HG03571 (cell line): ENCODE results near the gene LEPR.
"Not testable (repeated sequence)": the region's sequence is repeated elsewhere in the genome, so short reads cannot be mapped to it uniquely, and the experiment has no call there.

ENCODE experiments used
- ATAC-seq: cut with Tn5 transposase; IDR thresholded peaks from one replicate; pipeline ENCODE4 v1.9.1; 2021; ENCODE audit not compliant: unreplicated experiment

LEPR gene

GRCh38 chr1:65420590-65421350 is at the start of gene LEPR, which contains the start of gene LEPROT:
Gene LEPR, plus strand, starts transcription at chr1:65420668. Its CDS starts 144,898 bp downstream, at chr1:65565566.
Gene LEPROT, plus strand, starts transcription at chr1:65420668. Its CDS starts 57 bp downstream, at chr1:65420725.
- peak; percentile 54 for ATAC-seq

- no peak for ATAC-seq
Measured at GRCh38 chr1:65371544-65371943, 48.9 kb upstream of the LEPR start.

GRCh38 chr1:65372557-65372956 is 47.9 kb upstream of the LEPR start:
- no peak for ATAC-seq

- no peak for ATAC-seq
Measured at GRCh38 chr1:65377496-65378246, 42.8 kb upstream of the LEPR start.

- ATAC-seq: no peak
Measured at GRCh38 chr1:65378247-65378946, 42.1 kb upstream of the LEPR start.

- not testable (repeated sequence) for ATAC-seq
Measured at GRCh38 chr1:65384426-65384825, 36.0 kb upstream of the LEPR start.

GRCh38 chr1:65386439-65386838 is 34.0 kb upstream of the LEPR start:
- no peak for ATAC-seq

GRCh38 chr1:65387821-65388220 is 32.6 kb upstream of the LEPR start:
- ATAC-seq: no peak

GRCh38 chr1:65388908-65389695 is 31.4 kb upstream of the LEPR start:
- no peak for ATAC-seq

GRCh38 chr1:65392497-65392896 is 28.0 kb upstream of the LEPR start:
- no peak for ATAC-seq

- ATAC-seq: peak; percentile 69
Measured at GRCh38 chr1:65393347-65393746, 27.1 kb upstream of the LEPR start.

GRCh38 chr1:65393928-65394327 is 26.5 kb upstream of the LEPR start:
- no peak for ATAC-seq

GRCh38 chr1:65395887-65396612 is 24.4 kb upstream of the LEPR start:
- ATAC-seq: no peak

GRCh38 chr1:65398083-65398482 is 22.4 kb upstream of the LEPR start:
- ATAC-seq: no peak

GRCh38 chr1:65399003-65399402 is 21.5 kb upstream of the LEPR start:
- no peak for ATAC-seq

- no peak for ATAC-seq
Measured at GRCh38 chr1:65401612-65402011, 18.9 kb upstream of the LEPR start.

GRCh38 chr1:65404941-65405340 is 15.5 kb upstream of the LEPR start:
- no peak for ATAC-seq

GRCh38 chr1:65407877-65408276 is 12.6 kb upstream of the LEPR start:
- ATAC-seq: no peak

GRCh38 chr1:65409314-65409713 is 11.2 kb upstream of the LEPR start:
- ATAC-seq: no peak

GRCh38 chr1:65409816-65410326 is 10.6 kb upstream of the LEPR start:
- no peak for ATAC-seq
